Activated B cell treated with CpG ODN at 0.5 μM for 24 hours (primary cell): ENCODE data around the gene R3HDM4. TPM values are rescaled to one million over a fixed set of nuclear protein-coding genes. Genes with fewer than 3 reads are reported as not detected.

Experiments used
- ATAC-seq: fragments of 200-7000 bp; cut with Tn5 transposase; one replicate; pipeline ENCODE4 v1.10.0; 2021; ENCODE audit warnings: low read depth, mild to moderate bottlenecking, moderate library complexity
- CTCF ChIA-PET: fragments of 350-600 bp; sonication (Branson Sonifier 250); formaldehyde crosslinking; loops from one replicate; lab custom pipeline; 2021; ENCODE audit warnings: antibody characterized with exemption; lab: Charles Lee
- POLR2A ChIA-PET: fragments of 350-600 bp; sonication (Branson Sonifier 250); formaldehyde crosslinking; loops from one replicate; lab custom pipeline; 2021; ENCODE audit warnings: antibody characterized with exemption; lab: Charles Lee
- DNase-seq: peaks from one replicate; pipeline ENCODE4 v3.0.0; 2022
- H3K27ac Mint-ChIP-seq: one replicate; pipeline ENCODE4 v1.8.0; 2020; ENCODE audit warnings: mixed read lengths
- H3K27me3 Mint-ChIP-seq: one replicate; pipeline ENCODE4 v1.8.0; 2021; ENCODE audit warnings: mixed read lengths
- H3K36me3 Mint-ChIP-seq: one replicate; pipeline ENCODE4 v1.8.0; 2021; ENCODE audit warnings: low read depth, mixed read lengths
- H3K4me1 Mint-ChIP-seq: one replicate; pipeline ENCODE4 v1.8.0; 2021; ENCODE audit warnings: mixed read lengths
- H3K4me3 Mint-ChIP-seq: one replicate; pipeline ENCODE4 v1.8.0; 2020; ENCODE audit warnings: mild to moderate bottlenecking, mixed read lengths
- H3K9me3 Mint-ChIP-seq: one replicate; pipeline ENCODE4 v1.8.0; 2020; ENCODE audit warnings: mixed read lengths
- intact Hi-C: fragments of 100-400 bp; cut with micrococcal nuclease; formaldehyde crosslinking; loops from one replicate; pipeline ENCODE4 v1.15.1; 2024
- total RNA-seq: library from RNA; stranded (reverse); gene quantifications from 2 replicates; pipeline ENCODE4 v1.2.3, GENCODE V29; 2022
- TF ChIP-seq, protein P1 (sequence below): fragments of 200-600 bp; IDR thresholded peaks from one replicate; pipeline ENCODE4 v1.8.0; 2022; ENCODE audit warnings: antibody characterized with exemption, mild to moderate bottlenecking

R3HDM4 gene
- total RNA-seq, 1 donor from 2014 or later: 189 TPM

DNA sequence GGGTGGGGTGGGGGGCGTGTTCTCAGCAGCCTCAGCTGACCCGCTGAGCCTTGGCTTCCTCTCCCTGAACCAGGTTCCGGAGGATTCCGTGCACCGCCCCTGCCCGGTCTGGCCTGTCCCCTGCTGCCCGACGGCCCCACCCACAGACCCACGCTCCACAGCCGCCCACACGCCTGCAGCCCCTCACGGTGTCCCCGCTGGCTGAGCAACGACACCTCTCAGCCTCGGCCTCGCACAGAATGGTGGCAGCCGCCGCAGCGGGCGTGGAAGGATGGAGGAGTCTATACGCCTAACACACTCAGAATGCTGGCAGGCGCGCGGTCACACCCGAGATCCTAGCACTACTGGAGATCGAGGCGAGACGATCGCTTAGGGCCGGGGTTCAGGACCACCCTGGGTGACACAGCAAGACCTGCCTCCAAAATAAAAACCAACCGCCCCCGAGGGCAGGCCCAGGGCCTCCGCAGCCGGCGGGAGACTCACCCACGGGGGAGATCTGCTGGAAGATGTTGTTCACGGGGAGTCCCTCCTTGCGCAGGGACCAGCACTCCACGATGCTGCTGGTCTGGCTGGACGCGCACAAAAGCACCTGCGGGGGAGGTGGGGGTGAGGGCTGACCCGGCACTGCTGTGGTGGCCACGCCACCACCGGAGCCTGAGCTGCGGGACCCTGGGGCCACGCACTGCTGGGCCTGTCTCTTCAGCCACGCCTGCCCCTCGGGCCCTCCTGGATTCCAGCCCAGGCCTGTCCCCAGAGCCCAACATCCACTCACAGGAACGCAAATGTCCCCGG, 28.4 kb downstream of the R3HDM4 start:
- peaks cover 48% of the 10 kb centered on the region for H3K36me3 Mint-ChIP-seq
- intact Hi-C loops: no loop called here
- no peaks in the 10 kb centered on the region for H3K9me3 Mint-ChIP-seq
- TF ChIP-seq, protein P1, sequence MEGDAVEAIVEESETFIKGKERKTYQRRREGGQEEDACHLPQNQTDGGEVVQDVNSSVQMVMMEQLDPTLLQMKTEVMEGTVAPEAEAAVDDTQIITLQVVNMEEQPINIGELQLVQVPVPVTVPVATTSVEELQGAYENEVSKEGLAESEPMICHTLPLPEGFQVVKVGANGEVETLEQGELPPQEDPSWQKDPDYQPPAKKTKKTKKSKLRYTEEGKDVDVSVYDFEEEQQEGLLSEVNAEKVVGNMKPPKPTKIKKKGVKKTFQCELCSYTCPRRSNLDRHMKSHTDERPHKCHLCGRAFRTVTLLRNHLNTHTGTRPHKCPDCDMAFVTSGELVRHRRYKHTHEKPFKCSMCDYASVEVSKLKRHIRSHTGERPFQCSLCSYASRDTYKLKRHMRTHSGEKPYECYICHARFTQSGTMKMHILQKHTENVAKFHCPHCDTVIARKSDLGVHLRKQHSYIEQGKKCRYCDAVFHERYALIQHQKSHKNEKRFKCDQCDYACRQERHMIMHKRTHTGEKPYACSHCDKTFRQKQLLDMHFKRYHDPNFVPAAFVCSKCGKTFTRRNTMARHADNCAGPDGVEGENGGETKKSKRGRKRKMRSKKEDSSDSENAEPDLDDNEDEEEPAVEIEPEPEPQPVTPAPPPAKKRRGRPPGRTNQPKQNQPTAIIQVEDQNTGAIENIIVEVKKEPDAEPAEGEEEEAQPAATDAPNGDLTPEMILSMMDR: no peak
- H3K27me3 Mint-ChIP-seq: no peaks in the 10 kb centered on the region
- POLR2A ChIA-PET: no interaction called here
- H3K4me3 Mint-ChIP-seq: no peak overlapping the region
- CTCF ChIA-PET: no interaction called here
- ATAC-seq: no peak
- no peaks in the 10 kb centered on the region for H3K4me1 Mint-ChIP-seq
- no peak for DNase-seq
- no peak overlapping the region for H3K27ac Mint-ChIP-seq

DNA sequence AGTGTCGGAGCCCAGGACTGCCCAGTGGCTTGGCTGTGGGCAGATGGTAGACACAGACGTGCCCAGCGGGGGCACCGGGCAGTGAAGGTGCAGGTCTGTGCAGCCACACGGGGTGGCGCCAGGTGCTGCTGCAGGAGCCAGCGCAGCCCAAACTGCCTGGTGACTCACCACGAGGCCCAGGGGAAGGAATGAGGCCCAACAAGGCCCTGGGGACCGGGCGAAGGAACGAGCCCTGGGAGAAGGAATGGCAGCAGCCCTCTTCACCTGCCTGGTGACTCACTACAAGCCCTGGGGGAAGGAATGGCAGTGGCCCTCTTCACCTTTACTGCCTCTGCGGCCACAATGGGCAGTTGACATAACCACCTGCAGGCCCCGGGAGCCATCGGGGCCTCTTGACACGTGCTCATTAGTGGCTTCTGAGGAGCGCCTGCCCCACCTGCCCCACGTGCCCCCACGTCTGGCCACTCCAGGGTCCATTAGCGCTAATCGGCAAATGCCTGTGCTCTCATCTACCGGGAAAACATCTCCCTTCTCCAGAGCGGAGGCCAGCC, 29.3 kb downstream of the R3HDM4 start:
- Mint-ChIP-seq H3K36me3 (peaks cover 47% of the 10 kb centered on the region), H3K9me3 (no peaks in the 10 kb centered on the region), H3K4me3 (no peak overlapping the region), H3K27ac (no peak overlapping the region), H3K4me1 (no peaks in the 10 kb centered on the region), H3K27me3 (no peaks in the 10 kb centered on the region)
- ChIA-PET CTCF (no interaction called here), POLR2A (no interaction called here)
- intact Hi-C loops: no loop called here
- ATAC-seq (no peak), DNase-seq (no peak)
- TF ChIP-seq, protein P1: no peak

DNA sequence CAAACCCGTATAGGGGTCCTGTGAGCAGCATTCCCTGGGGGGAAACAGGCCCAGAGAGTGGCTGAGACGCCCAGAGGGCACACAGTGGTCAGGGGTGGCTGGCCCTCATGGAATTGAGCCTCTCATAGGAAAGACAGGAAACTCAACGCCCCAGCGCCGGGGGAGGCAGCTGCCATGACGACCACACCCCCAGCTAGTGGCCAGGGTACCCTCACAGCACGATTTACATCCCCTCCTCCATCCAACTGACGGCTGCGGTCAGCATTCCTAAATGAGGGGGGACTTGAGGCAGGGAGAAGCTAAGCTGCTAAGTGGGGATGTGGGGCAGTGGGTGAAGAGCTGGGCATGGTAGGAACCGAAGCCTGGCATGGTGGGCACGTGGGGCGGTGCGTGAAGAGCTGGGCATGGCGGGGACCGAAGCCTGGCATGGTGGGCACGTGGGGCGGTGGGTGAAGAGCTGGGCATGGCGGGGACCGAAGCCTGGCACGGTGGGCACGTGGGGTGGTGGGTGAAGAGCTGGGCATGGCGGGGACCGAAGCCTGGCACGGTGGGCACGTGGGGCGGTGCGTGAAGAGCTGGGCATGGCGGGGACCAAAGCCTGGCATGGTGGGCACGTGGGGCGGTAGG, 30.0 kb downstream of the R3HDM4 start:
- intact Hi-C loops: no loop called here
- Mint-ChIP-seq H3K4me3 (no peak overlapping the region), H3K27ac (no peak overlapping the region), H3K27me3 (no peaks in the 10 kb centered on the region), H3K36me3 (peaks cover 46% of the 10 kb centered on the region), H3K4me1 (no peaks in the 10 kb centered on the region), H3K9me3 (no peaks in the 10 kb centered on the region)
- POLR2A ChIA-PET: no interaction called here
- CTCF ChIA-PET: no interaction called here
- ATAC-seq: no peak
- DNase-seq: no peak
- TF ChIP-seq, protein P1: no peak

DNA sequence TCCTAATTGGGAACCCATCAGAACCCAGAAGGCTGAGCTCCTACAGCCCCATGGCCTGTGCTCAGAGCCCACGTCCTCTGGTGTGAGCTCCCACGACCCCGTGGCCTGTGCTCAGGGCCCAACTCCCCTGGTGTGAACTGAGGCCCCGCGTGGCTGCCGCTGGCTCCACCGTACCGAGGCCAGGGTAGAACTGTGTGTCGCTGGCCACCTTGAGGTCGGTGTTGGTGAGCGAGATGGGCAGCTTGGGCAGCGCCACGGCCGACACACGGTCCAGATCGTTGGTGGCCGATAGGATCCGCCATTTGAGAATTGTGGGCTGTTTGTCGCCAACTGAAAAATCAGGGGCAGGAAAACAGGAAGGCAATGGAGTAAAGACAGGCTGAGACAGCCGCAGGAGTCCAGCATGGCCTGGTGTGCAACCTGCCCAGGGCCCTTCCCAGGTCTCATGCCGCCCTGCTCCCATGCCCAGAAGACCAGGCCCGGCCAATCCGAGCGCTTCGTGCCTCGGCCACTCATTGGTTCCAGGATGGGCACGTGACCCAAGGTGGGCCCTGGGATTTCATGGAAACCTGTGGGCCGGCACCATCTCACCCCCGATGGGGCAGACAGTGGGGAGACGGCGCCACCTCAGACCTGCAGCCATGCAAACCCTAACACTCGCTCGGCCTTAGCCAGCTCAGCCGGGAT, 31.5 kb downstream of the R3HDM4 start:
- H3K9me3 Mint-ChIP-seq: no peaks in the 10 kb centered on the region
- H3K36me3 Mint-ChIP-seq: peaks cover 38% of the 10 kb centered on the region
- H3K27me3 Mint-ChIP-seq: no peaks in the 10 kb centered on the region
- ChIA-PET POLR2A (no interaction called here), CTCF (no interaction called here)
- intact Hi-C loops: no loop called here
- no peak overlapping the region for H3K27ac Mint-ChIP-seq
- no peak overlapping the region for H3K4me3 Mint-ChIP-seq
- TF ChIP-seq, protein P1: no peak
- ATAC-seq (no peak), DNase-seq (no peak)
- H3K4me1 Mint-ChIP-seq: no peaks in the 10 kb centered on the region
